GM12864 (cell line): Measurements from ENCODE around the gene WNT9B.

Experiments used
- DNase-seq: peaks from one replicate; pipeline ENCODE4 v3.0.0-alpha.2; 2011; ENCODE audit warnings: low read depth
- H3K4me3 ChIP-seq: 2 replicates; pipeline ENCODE4 v1.5.1; 2011; ENCODE audit warnings: mild to moderate bottlenecking, low read depth, low read length, control low read depth
- CTCF ChIP-seq: IDR thresholded peaks from 2 replicates; pipeline ENCODE4 v1.5.1; 2011; ENCODE audit warnings: low read depth, mild to moderate bottlenecking, moderate library complexity, low read length, control low read depth, inconsistent platforms; ENCODE audit errors: missing control alignments

Gene WNT9B

GRCh38 chr17:46841561-46842379 is 9.6 kb upstream of the WNT9B start:
- H3K4me3 ChIP-seq, result no peak overlapping the region
- peak; percentile 51 for TF ChIP-seq CTCF
- DNase-seq, result no peak

- no peak for DNase-seq
- H3K4me3 ChIP-seq, result no peak overlapping the region
- TF ChIP-seq CTCF, result peak; percentile 70
Measured at GRCh38 chr17:46842835-46843234, 8.5 kb upstream of the WNT9B start.

GRCh38 chr17:46847204-46848191 is 3.9 kb upstream of the WNT9B start:
- no peak for TF ChIP-seq CTCF
- DNase-seq, result no peak
- H3K4me3 ChIP-seq, result no peak overlapping the region

DNA sequence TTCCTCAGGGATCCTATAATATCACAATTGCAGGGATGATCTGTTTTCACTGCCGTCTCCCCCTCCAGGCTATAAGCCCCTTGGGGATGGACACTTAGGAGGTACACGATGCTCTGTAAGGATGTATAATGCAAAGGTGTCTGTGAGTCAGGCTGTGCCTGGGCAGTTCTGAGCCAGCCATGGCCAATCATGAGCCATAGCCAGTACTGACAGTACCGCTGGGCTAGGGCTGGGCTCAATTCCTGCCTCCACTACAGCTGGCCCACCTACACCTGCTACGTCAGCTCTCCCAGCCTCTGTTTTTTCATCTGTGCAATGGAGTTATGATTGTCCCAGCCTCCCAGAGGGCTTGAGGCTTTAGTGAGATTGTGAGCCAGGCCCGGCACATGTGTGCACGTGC is 2.8 kb upstream of the WNT9B start:
- no peak for TF ChIP-seq CTCF
- no peak for DNase-seq
- H3K4me3 ChIP-seq, result no peak overlapping the region

DNA sequence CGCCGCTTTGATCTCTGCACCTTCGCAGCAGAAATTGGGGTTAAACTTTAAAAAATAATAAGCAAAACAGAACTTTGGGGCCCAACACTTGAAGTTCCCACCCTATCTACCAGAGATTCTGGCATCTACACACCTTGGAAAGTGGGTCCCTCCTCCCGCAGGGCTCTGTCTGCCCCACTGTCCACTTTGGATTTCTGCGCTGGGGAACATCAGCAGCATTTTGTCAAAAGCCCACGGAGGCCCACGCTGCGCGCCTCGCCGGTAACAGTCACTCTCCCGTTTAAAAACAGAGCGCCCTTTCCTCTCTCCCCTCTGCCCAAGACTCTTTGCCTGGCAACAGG is 725 bp upstream of the WNT9B start:
- TF ChIP-seq CTCF, result no peak
- DNase-seq, result no peak
- H3K4me3 ChIP-seq, result no peak overlapping the region

DNA sequence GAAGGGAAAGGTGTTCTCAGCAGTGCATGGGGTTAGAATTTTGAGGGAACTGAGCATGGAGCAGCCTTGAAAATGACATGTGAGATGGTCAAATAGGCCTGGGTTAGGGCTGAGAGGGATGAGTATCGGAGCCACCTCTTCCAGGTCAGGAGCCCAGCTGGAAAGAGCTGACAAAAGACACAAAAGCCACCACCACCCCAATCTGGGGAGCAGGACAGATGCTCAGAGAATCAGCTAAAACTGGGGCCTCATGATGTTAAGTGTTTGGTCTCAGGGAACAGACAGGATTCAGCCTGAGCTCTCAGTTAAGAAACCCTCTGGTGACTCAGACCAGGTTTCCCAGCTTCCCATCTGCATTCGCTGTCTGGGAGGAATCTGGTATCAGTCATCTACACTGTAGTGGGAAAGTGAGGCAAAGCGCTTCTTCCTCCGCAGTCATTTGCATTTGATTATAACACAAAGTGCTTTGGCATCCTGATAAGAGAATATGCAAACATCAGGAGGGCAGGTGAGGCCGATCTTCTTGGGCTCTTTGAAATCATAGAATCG is 2.6 kb downstream of the WNT9B start:
- no peak for DNase-seq
- TF ChIP-seq CTCF, result no peak
- no peak overlapping the region for H3K4me3 ChIP-seq
